HG03460 (cell line): ENCODE results near the gene NANOS3.
"Not testable (repeated sequence)": the region's sequence is repeated elsewhere in the genome, so short reads cannot be mapped to it uniquely, and the experiment has no call there.

Experiments used
- ATAC-seq: cut with Tn5 transposase; IDR thresholded peaks from one replicate; pipeline ENCODE4 v1.9.1; 2021; ENCODE audit not compliant: unreplicated experiment

Gene NANOS3

GRCh38 chr19:13918726-13919411 lies 41.9 kb downstream of the NANOS3 start:
- ATAC-seq = no peak

GRCh38 chr19:13920524-13920923 lies 43.6 kb downstream of the NANOS3 start:
- no peak for ATAC-seq

- no peak for ATAC-seq
Observed at GRCh38 chr19:13920940-13921747, 44.2 kb downstream of the NANOS3 start.

- not testable (repeated sequence) for ATAC-seq
Observed at GRCh38 chr19:13922118-13922517, 45.2 kb downstream of the NANOS3 start.

GRCh38 chr19:13923194-13923987 lies 46.5 kb downstream of the NANOS3 start:
- no peak for ATAC-seq

- ATAC-seq = no peak
Observed at GRCh38 chr19:13926010-13926409, 49.1 kb downstream of the NANOS3 start.

GRCh38 chr19:13926715-13927114 lies 49.8 kb downstream of the NANOS3 start:
- ATAC-seq = no peak

GRCh38 chr19:13929340-13929739 lies 52.4 kb downstream of the NANOS3 start:
- ATAC-seq = no peak

GRCh38 chr19:13929956-13930355 lies 53.0 kb downstream of the NANOS3 start:
- ATAC-seq = no peak
